AG04449 (cell line): ENCODE measurements around the gene CDC42EP3.

ENCODE experiments used
- CTCF ChIA-PET: fragments of 350-600 bp; formaldehyde crosslinking; extraction: SDS; loops from one replicate; lab custom pipeline; 2021; ENCODE audit warnings: antibody characterized with exemption; lab: Yijun Ruan, JAX
- POLR2A ChIA-PET: fragments of 400-600, 350-600 bp; formaldehyde crosslinking; extraction: SDS; loops from one replicate; lab custom pipeline; 2020; ENCODE audit warnings: antibody characterized with exemption, inconsistent platforms; lab: Yijun Ruan, JAX
- DNase-seq: peaks from one replicate; pipeline ENCODE4 v3.0.0-alpha.2; 2010; ENCODE audit warnings: low read depth, low spot score
- H3K4me3 ChIP-seq: 2 replicates; pipeline ENCODE4 v1.5.1; 2011; ENCODE audit warnings: low read depth, mild to moderate bottlenecking, control low read depth, low read length
- CTCF ChIP-seq: IDR thresholded peaks from one replicate; pipeline ENCODE4 v1.5.1; 2011; ENCODE audit warnings: mild to moderate bottlenecking, moderate library complexity, low read length, control low read depth, inconsistent platforms; ENCODE audit not compliant: insufficient read depth; ENCODE audit errors: missing control alignments

The CDC42EP3 gene

GRCh38 chr2:37621199-37621598, 50.2 kb downstream of the CDC42EP3 start:
- CTCF ChIA-PET: interaction anchor here (0.8 to 3.1 kb wide), 5 partner anchors 35 to 256 kb away, joined by 3 to 10 read pairs (median 4); no protein-coding TSS in a partner anchor
- DNase-seq: no peak
- H3K4me3 ChIP-seq: no peak overlapping the region
- POLR2A ChIA-PET: no interaction called here
- no peak for TF ChIP-seq CTCF

DNA sequence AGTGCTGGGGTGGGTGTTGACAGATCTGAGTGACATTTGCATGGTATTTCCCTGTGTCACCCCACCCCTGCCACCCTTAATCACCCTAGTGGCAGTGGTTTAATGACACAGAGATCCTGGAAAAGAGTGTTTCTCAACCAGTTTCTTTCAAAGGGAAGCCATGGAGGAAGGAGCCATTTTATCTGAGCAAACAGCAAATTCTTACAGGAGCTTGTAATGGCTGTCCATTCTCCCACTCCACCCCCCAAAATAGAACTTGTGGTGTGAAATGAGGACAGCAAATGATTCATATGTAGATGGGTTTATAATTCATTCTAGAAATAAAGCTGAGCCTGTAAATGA, 51.5 kb downstream of the CDC42EP3 start:
- DNase-seq: no peak
- POLR2A ChIA-PET: interaction anchor here (1.6 kb wide), 1 partner anchor 16 kb away, joined by 3 read pairs; no protein-coding TSS in a partner anchor
- no peak overlapping the region for H3K4me3 ChIP-seq
- CTCF ChIA-PET: interaction anchor here (0.8 to 3.1 kb wide), 4 partner anchors 204 to 257 kb away, joined by 4 to 10 read pairs (median 6); no protein-coding TSS in a partner anchor
- no peak for TF ChIP-seq CTCF

DNA sequence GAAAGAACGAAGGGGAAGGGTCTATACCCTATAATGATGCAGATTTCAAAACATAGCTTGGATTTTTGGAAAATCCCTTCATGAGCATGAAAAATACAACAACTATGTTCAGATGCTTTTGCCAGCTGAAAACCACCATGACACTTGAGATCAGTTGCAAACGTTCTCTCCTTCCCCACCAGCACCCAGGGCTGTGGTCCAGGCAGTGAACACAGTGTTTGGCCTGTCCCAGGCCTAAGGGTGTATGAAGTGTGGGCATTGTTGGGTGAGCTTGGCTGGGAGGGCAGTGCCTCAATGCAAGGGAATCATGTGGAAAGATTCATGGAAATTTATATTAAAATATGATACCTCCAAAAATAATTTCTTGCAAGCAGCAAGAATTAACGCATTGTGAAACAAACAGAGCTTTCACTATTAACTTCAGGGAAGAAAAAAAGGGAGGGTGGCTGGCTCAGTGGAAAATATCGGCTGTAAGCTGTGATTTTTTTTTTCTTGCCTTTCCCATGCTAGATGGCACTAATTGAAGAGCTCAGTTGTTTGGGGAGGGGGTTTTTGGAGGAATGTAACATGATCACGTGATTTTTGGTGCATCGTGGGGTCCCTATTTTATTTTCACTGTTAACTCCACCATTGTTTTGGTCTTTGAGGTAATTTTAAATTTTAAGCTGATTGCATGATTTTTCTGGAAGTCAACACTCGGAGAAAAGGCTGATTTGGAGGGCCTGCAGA, 52.0 kb downstream of the CDC42EP3 start:
- no peak for DNase-seq
- POLR2A ChIA-PET: interaction anchor here (1.6 kb wide), 1 partner anchor 17 kb away, joined by 3 read pairs; no protein-coding TSS in a partner anchor
- H3K4me3 ChIP-seq: no peak overlapping the region
- CTCF ChIA-PET: interaction anchor here (0.8 to 3.1 kb wide), 3 partner anchors 204 to 258 kb away, joined by 4 to 10 read pairs (median 9); no protein-coding TSS in a partner anchor
- no peak for TF ChIP-seq CTCF

DNA sequence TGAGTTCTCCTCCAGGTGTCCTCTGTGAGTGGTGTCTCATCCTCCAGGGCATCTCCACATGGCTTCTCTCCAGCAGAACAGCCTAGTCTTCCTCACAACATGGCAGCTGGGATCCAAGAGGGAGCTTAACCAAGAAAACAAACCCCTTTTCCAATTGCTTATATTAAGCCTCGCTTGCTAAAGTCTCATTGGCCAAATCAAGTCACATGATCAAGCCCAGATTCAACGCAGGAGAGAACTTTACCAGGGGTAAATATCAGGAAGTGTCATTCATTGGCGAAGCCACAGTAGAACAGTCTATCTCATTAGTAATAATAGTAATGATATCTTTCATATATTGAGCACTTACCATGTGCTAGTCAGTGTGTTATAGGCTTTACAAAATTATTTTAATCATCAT, 53.1 kb downstream of the CDC42EP3 start:
- POLR2A ChIA-PET: no interaction called here
- no peak for TF ChIP-seq CTCF
- no peak overlapping the region for H3K4me3 ChIP-seq
- CTCF ChIA-PET: interaction anchor here (1.2 to 3.1 kb wide), 3 partner anchors 203 to 259 kb away, joined by 5 to 10 read pairs (median 9); no protein-coding TSS in a partner anchor
- DNase-seq: no peak

- CTCF ChIA-PET: interaction anchor here (1.2 kb wide), 1 partner anchor 202 kb away, joined by 5 read pairs; no protein-coding TSS in a partner anchor
- TF ChIP-seq CTCF: no peak
- DNase-seq: no peak
- POLR2A ChIA-PET: no interaction called here
- no peak overlapping the region for H3K4me3 ChIP-seq
Measured at GRCh38 chr2:37617119-37617892, 54.1 kb downstream of the CDC42EP3 start.

DNA sequence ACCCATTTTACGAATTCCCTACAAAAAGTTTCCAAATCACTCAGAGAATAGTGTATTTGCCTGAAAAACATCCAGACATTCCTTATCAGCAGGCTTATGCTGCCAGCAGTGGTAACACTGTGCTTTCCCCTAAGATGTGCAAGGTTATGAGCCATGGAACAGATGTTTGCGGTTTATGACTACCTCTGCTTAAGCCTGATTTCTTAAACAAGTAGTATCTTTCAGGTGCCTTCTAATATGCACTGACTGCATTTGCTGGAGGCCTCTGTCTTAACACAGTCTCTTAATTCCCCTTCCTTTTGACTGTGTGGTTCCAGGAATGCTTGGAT, 54.8 kb downstream of the CDC42EP3 start:
- no peak for TF ChIP-seq CTCF
- CTCF ChIA-PET: interaction anchor here (1.1 to 4.3 kb wide), 2 partner anchors 16 to 202 kb away, joined by 3 to 14 read pairs; no protein-coding TSS in a partner anchor
- POLR2A ChIA-PET: no interaction called here
- no peak for DNase-seq
- no peak overlapping the region for H3K4me3 ChIP-seq
